Gastrocnemius medialis (tissue), 4 donors: ENCODE data around the gene MCM7. TPM values are rescaled to one million over a fixed set of nuclear protein-coding genes. Genes with fewer than 3 reads are reported as not detected.
"Not testable (repeated sequence)": the region's sequence is repeated elsewhere in the genome, so short reads cannot be mapped to it uniquely, and the experiment has no call there.

Experiments used
- ATAC-seq, 2 donors: fragments of 150-250 bp; one replicate each; pipeline ENCODE4 v1.9.1; 2016
- DNase-seq, 2 donors: peaks; one replicate each; pipeline ENCODE4 v3.0.0-alpha.2; 2019
- H3K27ac ChIP-seq, 4 donors: fragments of 200-600 bp; sonication (generic); 1 replicate in 1 of 4; 2 replicates in 3 of 4; pipeline ENCODE4 v1.5.1; 2016 to 2018; ENCODE audit warnings: mild to moderate bottlenecking in 2 of 4, moderate library complexity in 1 of 4
- H3K27me3 ChIP-seq, 3 donors: fragments of 200-600 bp; sonication (generic) in 2 of 3; 1 replicate in 1 of 3; 2 replicates in 2 of 3; pipeline versions ENCODE4 v1.5.1 to v1.6.0; 2016 to 2019; ENCODE audit warnings: mild to moderate bottlenecking in 1 of 3, moderate library complexity in 1 of 3
- H3K36me3 ChIP-seq, 2 donors: fragments of 200-600 bp; sonication (generic) in 1 of 2; one replicate each; pipeline ENCODE4 v1.5.1; 2017 to 2018
- H3K4me1 ChIP-seq, 2 donors: fragments of 200-600 bp; sonication (generic) in 1 of 2; one replicate each; pipeline ENCODE4 v1.5.1; 2016 to 2017; ENCODE audit warnings: mild to moderate bottlenecking in 2 of 2
- H3K4me3 ChIP-seq, 4 donors: fragments of 200-600 bp; sonication (generic) in 3 of 4; 1 replicate in 1 of 4; 2 replicates in 3 of 4; pipeline ENCODE4 v1.5.1; 2016 to 2019; ENCODE audit warnings: mild to moderate bottlenecking in 2 of 4
- H3K9me3 ChIP-seq, 3 donors: fragments of 200-600 bp; sonication (generic) in 2 of 3; 1 replicate in 1 of 3; 2 replicates in 2 of 3; pipeline ENCODE4 v1.5.1; 2016 to 2019
- POLR2A ChIP-seq, 2 donors: fragments of 450-650 bp; IDR thresholded peaks; one replicate each; pipeline ENCODE4 v1.6.1; 2017; ENCODE audit warnings: antibody characterized with exemption in 2 of 2, mild to moderate bottlenecking in 2 of 2, moderate library complexity in 2 of 2
- in situ Hi-C, 4 donors: fragments of 200-750 bp; cut with MboI; loops; one replicate each; pipeline versions ENCODE4 v1.15.0 to v1.8.0; 2017; ENCODE audit warnings: low sequenced_read_pairs in 4 of 4
- intact Hi-C: fragments of 100-400 bp; cut with DNase I; formaldehyde crosslinking; loops from one replicate; pipeline ENCODE4 v1.15.1; 2023; ENCODE audit warnings: low total_unique reads
- total RNA-seq, 4 donors: library from RNA; depleted of rRNA; stranded (reverse); fragments of >200 nt; gene quantifications; one replicate each; pipeline versions ENCODE4 v1.1.0 to v1.2.3, GENCODE V29; 2016
- TF ChIP-seq, protein P1 (sequence below), 5 experiments: fragments of 450-650 bp in 3 of 5; fragments of 200-600 bp in 2 of 5; sonication (generic) in 2 of 5; IDR thresholded peaks in 4 of 5; conservative IDR thresholded peaks in 1 of 5; 1 replicate in 4 of 5; 2 replicates in 1 of 5; pipeline ENCODE4 v1.5.1; 2016 to 2019; ENCODE audit warnings: antibody characterized with exemption in 5 of 5, mild to moderate bottlenecking in 3 of 5, moderate library complexity in 3 of 5

MCM7 gene
- 10 to 100 TPM; 23.9 to 45.7 (median 36.1) TPM for total RNA-seq

DNA sequence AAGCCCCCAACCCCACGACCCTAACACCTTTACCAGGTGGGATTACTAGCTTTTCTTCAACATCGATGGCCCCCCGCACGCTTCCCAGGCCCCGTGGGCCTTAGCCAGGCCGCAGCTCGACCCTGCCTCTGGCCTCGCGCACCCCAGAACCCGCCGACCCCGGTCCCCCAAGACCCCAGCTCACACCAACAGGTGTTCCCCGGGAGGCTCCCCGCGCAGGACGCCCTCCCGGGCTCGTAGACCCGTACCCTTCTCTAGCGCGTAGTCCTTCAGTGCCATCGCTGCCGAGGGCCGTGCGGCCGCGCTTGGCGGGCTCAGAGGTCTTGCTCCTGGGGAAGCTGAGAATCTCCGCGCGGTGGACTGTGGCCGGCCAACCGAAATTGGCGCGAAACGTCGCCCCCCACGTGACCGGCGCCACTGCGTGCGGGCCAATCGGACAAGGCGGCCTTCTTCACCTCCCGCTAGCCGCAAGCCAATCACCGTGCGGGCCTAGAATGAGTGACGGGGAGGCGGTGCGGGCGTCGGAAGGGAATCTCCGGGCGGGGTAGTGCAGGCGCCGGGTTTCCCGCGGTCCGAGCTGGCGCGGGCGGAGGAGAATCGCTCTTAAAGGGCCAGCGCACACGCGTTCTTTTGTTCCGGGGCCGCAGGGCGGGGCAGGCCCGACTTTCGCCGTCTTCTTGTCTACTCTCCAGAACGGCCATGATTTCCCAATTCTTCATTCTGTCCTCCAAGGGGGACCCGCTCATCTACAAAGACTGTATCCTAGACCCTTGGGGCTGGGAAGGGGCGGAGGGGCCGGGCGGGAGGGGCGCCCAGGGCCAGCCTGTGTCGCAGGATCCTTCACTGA is at the start of gene MCM7, which contains the start of gene AP4M1:
Gene MCM7, minus strand, starts transcription at position 382 of the 847 bp plus-strand sequence. Its CDS starts 103 bp downstream, at position 279.
Gene AP4M1, plus strand, starts transcription at position 628 of the 847 bp plus-strand sequence. Its CDS starts 72 bp downstream, at position 700.
- intact Hi-C loops = loop anchor here (1.0 to 5.0 kb wide), 6 partner anchors 13 to 326 kb away; partner anchors contain the start of genes CNPY4, COPS6, LAMTOR4 and MEPCE
- TF ChIP-seq, protein P1, sequence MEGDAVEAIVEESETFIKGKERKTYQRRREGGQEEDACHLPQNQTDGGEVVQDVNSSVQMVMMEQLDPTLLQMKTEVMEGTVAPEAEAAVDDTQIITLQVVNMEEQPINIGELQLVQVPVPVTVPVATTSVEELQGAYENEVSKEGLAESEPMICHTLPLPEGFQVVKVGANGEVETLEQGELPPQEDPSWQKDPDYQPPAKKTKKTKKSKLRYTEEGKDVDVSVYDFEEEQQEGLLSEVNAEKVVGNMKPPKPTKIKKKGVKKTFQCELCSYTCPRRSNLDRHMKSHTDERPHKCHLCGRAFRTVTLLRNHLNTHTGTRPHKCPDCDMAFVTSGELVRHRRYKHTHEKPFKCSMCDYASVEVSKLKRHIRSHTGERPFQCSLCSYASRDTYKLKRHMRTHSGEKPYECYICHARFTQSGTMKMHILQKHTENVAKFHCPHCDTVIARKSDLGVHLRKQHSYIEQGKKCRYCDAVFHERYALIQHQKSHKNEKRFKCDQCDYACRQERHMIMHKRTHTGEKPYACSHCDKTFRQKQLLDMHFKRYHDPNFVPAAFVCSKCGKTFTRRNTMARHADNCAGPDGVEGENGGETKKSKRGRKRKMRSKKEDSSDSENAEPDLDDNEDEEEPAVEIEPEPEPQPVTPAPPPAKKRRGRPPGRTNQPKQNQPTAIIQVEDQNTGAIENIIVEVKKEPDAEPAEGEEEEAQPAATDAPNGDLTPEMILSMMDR (IDR thresholded peaks at IDR 0.05 in 4 of 5, conservative IDR thresholded peaks at IDR 0.05 in 1 of 5) = no peak
- TF ChIP-seq POLR2A (IDR thresholded peaks at IDR 0.05) = peak in 1 of 2 donors; percentile 28
- peaks cover 13 to 17% of the 10 kb centered on the region in 2 donors for H3K4me1 ChIP-seq
- peak within 1 kb of the TSS; percentile 89 to 97 (median 94) for H3K27ac ChIP-seq
- ATAC-seq (peak; percentile 85 to 86), DNase-seq (peak; percentile 99)
- no peaks in the 10 kb centered on the region for H3K27me3 ChIP-seq
- peak within 1 kb of the TSS; percentile 60 to 97 (median 85) for H3K4me3 ChIP-seq
- in situ Hi-C loops = no loop called here
- H3K36me3 ChIP-seq = peaks cover 0 to 39% of the 10 kb centered on the region in 2 donors
- no peaks in the 10 kb centered on the region for H3K9me3 ChIP-seq

DNA sequence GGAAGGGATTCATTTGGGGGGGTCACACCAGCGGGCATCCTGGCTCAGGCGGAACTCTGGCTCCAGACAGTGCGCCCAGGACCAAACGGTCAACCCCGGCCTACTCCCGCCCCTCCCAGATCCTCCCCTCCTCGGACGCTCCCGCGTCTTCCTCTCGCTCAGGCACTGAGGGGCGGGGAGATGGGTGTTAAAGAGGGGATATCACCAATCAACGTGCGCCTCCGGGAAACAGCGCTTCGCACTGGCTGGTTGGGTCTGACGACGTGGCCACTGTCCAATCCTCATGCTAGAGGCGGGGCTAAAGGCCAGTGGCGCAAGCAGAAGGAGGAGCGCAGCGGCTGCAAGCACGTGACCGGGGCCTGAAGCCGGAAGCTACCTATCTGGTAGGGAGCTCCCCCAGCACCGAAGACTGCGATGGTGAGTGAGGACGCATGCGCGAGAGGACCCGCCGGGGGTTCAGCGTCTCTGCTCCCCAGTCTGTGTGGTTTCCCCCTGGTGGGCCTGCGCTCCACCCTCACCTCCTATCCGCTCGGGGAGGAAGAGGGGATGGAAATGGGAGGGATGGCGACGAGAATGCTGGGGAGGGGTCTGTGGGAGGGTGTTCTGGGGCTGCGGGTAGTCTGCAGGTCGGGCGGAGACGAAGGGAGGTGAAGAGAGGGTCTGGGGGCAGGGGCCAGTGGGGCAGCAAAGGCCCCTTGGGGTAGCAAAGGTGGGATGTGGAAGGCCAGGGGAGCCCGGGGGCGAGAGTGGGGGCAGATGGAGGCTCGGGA is 47.5 kb upstream of the MCM7 start, which contains the start of gene LAMTOR4:
Gene LAMTOR4, plus strand, starts transcription at position 360 of the 770 bp plus-strand sequence. Its CDS starts 55 bp downstream, at position 415.
- in situ Hi-C loops = loop anchor here in 1 of 4 donors (25.0 kb wide), 1 partner anchor 189 kb away; no protein-coding TSS in a partner anchor

DNA sequence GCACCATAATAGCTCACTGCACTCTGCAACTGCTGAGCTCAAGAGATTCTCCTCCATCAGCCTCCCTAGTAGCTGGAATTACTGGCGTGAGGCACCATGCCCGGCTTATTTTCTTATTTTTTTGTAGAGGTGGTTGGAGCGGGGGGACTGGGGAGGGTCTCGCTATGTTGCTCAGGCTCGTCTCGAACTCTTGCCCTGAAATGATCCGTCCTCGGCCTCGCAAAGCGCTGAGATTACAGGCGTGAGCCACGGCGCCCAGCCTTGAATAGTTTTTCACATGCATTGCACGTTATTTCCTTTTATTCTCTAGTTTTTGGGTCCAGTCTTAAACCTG is 47.0 kb upstream of the MCM7 start:
- H3K4me3 ChIP-seq = peak overlapping the region; percentile 53 to 96 (median 88)
- peak overlapping the region; percentile 74 to 90 (median 82) for H3K27ac ChIP-seq
- H3K9me3 ChIP-seq = no peaks in the 10 kb centered on the region
- no peak for DNase-seq
- intact Hi-C loops = loop anchor here (1.0 kb wide), 2 partner anchors 29 to 47 kb away; partner anchors contain the start of genes AP4M1, CNPY4, MCM7 and TAF6
- in situ Hi-C loops = loop anchor here in 1 of 4 donors (25.0 kb wide), 1 partner anchor 189 kb away; no protein-coding TSS in a partner anchor
- no peaks in the 10 kb centered on the region for H3K27me3 ChIP-seq
- H3K36me3 ChIP-seq = peaks cover 0 to 7% of the 10 kb centered on the region in 2 donors
- TF ChIP-seq, protein P1 (IDR thresholded peaks at IDR 0.05 in 4 of 5, conservative IDR thresholded peaks at IDR 0.05 in 1 of 5) = no peak
- no peak for TF ChIP-seq POLR2A (IDR thresholded peaks at IDR 0.05)
- peak; percentile 11 to 18 for ATAC-seq
- peaks cover 10% of the 10 kb centered on the region in 2 donors for H3K4me1 ChIP-seq

More for the DNA sequence above, 47.5 kb upstream of the MCM7 start, which contains the start of gene LAMTOR4:
- TF ChIP-seq, protein P1 (IDR thresholded peaks at IDR 0.05 in 4 of 5, conservative IDR thresholded peaks at IDR 0.05 in 1 of 5) = peak in 1 of 5 experiments; percentile 32
- TF ChIP-seq POLR2A (IDR thresholded peaks at IDR 0.05) = peak; percentile 65 to 88
- H3K27ac ChIP-seq = peak within 1 kb of the TSS; percentile 85 to 93 (median 90)
- no peaks in the 10 kb centered on the region for H3K27me3 ChIP-seq
- peaks cover 0 to 12% of the 10 kb centered on the region in 2 donors for H3K36me3 ChIP-seq
- ATAC-seq (peak; percentile 100), DNase-seq (peak; percentile 99 to 100)
- H3K4me1 ChIP-seq = peaks cover 10% of the 10 kb centered on the region in 2 donors
- no peaks in the 10 kb centered on the region for H3K9me3 ChIP-seq
- H3K4me3 ChIP-seq = peak within 1 kb of the TSS; percentile 81 to 97 (median 96)
- intact Hi-C loops = loop anchor here (1.0 kb wide), 2 partner anchors 29 to 47 kb away; partner anchors contain the start of genes AP4M1, CNPY4, MCM7 and TAF6

DNA sequence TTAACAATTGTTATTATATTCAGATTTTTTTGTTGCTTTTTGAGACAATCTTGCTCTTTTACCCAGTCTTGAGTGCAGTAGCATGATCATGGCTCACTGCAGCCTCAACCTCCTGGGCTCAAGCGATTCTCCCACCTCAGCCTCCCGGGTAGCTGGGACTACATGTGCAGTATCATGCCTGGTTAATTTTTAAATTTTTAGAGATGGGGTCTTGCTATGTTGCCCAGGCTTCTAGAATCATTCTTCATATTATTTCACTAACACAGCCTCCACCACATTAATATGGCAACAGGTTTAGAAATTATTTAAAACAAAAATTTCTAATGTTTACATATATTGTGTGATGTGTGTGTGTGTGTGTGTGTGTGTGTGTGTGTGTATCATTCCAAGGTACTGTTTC is 46.1 kb upstream of the MCM7 start:
- Histone ChIP-seq H3K4me3 (no peak overlapping the region), H3K9me3 (no peaks in the 10 kb centered on the region), H3K27me3 (no peaks in the 10 kb centered on the region), H3K27ac (no peak overlapping the region), H3K4me1 (peaks cover 10% of the 10 kb centered on the region in 2 donors), H3K36me3 (no peaks in the 10 kb centered on the region)
- in situ Hi-C loops = loop anchor here in 1 of 4 donors (25.0 kb wide), 1 partner anchor 190 kb away; no protein-coding TSS in a partner anchor
- intact Hi-C loops = no loop called here
- DNase-seq (no peak), ATAC-seq (no peak)
- no peak for TF ChIP-seq POLR2A (IDR thresholded peaks at IDR 0.05)
- TF ChIP-seq, protein P1 (IDR thresholded peaks at IDR 0.05 in 4 of 5, conservative IDR thresholded peaks at IDR 0.05 in 1 of 5) = no peak

DNA sequence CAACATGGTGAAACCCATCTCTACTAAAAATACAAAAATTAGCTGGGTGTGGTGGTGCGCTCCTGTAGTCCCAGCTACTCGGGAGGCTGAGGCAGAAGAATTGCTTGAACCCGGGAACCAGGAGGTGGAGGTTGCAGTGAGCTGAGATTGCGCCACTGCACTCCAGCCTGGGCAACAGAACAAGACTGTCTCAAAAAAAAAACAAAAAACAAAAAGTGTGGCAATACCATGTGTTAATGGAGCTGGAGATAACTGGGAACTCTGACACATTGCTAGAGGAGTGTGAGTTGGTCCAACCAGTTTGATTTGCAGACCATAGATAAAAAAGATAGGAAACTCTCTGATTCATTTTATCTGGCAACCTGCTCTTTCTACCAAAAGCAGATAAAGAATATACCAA is 45.2 kb upstream of the MCM7 start:
- H3K4me3 ChIP-seq, H3K9me3 ChIP-seq, ATAC-seq, intact Hi-C loops, H3K27me3 ChIP-seq, H3K36me3 ChIP-seq, H3K27ac ChIP-seq, DNase-seq: not testable (repeated sequence)
- in situ Hi-C loops = loop anchor here in 1 of 4 donors (25.0 kb wide), 1 partner anchor 191 kb away; no protein-coding TSS in a partner anchor
- H3K4me1 ChIP-seq = peaks cover 10% of the 10 kb centered on the region in 2 donors
